Bone marrow (tissue), 2 donors: ENCODE results near the gene IFNAR1.
A peak's percentile ranks its signal among the peaks of the same experiment; 100 is the strongest.

Experiments used
- DNase-seq, 2 donors: peaks; one replicate each; lab custom pipeline; 2025; lab: John Stamatoyannopoulos, UW

Gene IFNAR1

GRCh38 chr21:33348706-33349105, 23.9 kb downstream of the IFNAR1 start:
- no peak for DNase-seq

GRCh38 chr21:33350676-33351075, 25.9 kb downstream of the IFNAR1 start:
- DNase-seq: no peak

GRCh38 chr21:33355355-33355754, 30.6 kb downstream of the IFNAR1 start:
- DNase-seq: peak in 1 of 2 donors; percentile 20

- no peak for DNase-seq
These were observed 31.2 kb downstream of the IFNAR1 start for GRCh38 chr21:33355996-33356395.

- DNase-seq: no peak
These were observed 32.4 kb downstream of the IFNAR1 start for GRCh38 chr21:33357177-33357576.

GRCh38 chr21:33359446-33359845, 34.7 kb downstream of the IFNAR1 start:
- no peak for DNase-seq

- DNase-seq: no peak
These were observed 35.5 kb downstream of the IFNAR1 start for GRCh38 chr21:33360281-33360680.

- DNase-seq: peak; percentile 55 to 66
These were observed 36.3 kb downstream of the IFNAR1 start for GRCh38 chr21:33360881-33361602.

- peak in 1 of 2 donors; percentile 56 for DNase-seq
These were observed 37.3 kb downstream of the IFNAR1 start for GRCh38 chr21:33362044-33362555.

GRCh38 chr21:33363911-33364609, 39.3 kb downstream of the IFNAR1 start:
- peak in 1 of 2 donors; percentile 31 for DNase-seq

- no peak for DNase-seq
These were observed 40.1 kb downstream of the IFNAR1 start for GRCh38 chr21:33364830-33365229.

GRCh38 chr21:33367309-33367973, 42.7 kb downstream of the IFNAR1 start:
- no peak for DNase-seq

- DNase-seq: no peak
These were observed 43.4 kb downstream of the IFNAR1 start for GRCh38 chr21:33368124-33368523.

GRCh38 chr21:33368576-33368975, 43.8 kb downstream of the IFNAR1 start:
- no peak for DNase-seq

GRCh38 chr21:33369586-33369985, 44.8 kb downstream of the IFNAR1 start:
- DNase-seq: no peak

GRCh38 chr21:33370305-33370704, 45.5 kb downstream of the IFNAR1 start:
- no peak for DNase-seq

- DNase-seq: no peak
These were observed 46.6 kb downstream of the IFNAR1 start for GRCh38 chr21:33371366-33371765.

- no peak for DNase-seq
These were observed 47.8 kb downstream of the IFNAR1 start for GRCh38 chr21:33372582-33372981.

- DNase-seq: no peak
These were observed 48.7 kb downstream of the IFNAR1 start for GRCh38 chr21:33373451-33373850.

GRCh38 chr21:33374080-33374449, 49.3 kb downstream of the IFNAR1 start:
- DNase-seq: peak in 1 of 2 donors; percentile 41

- DNase-seq: peak in 1 of 2 donors; percentile 62
These were observed 49.8 kb downstream of the IFNAR1 start for GRCh38 chr21:33374450-33375096.

GRCh38 chr21:33375101-33375644, 50.4 kb downstream of the IFNAR1 start:
- DNase-seq: no peak
